NCI-H1417 treated with DMSO at 0.1 percent for 48 hours (cell line): ENCODE measurements around the gene PEX13.

Experiments
- DNase-seq: peaks from one replicate; lab custom pipeline; 2025; lab: John Stamatoyannopoulos, UW

PEX13 gene

GRCh38 chr2:61065714-61066709 is 48.5 kb downstream of the PEX13 start, which contains the start of gene SANBR:
SANBR (plus strand) TSS chr2:61065871; CDS start chr2:61070351, 4,480 bp downstream.
- DNase-seq: peak; percentile 89

- no peak for DNase-seq
These were observed 56.6 kb downstream of the PEX13 start for GRCh38 chr2:61074100-61074499.

- DNase-seq: no peak
These were observed 68.4 kb downstream of the PEX13 start for GRCh38 chr2:61085883-61086282.

GRCh38 chr2:61089797-61090196 is 72.3 kb downstream of the PEX13 start:
- DNase-seq: no peak

GRCh38 chr2:61090386-61090921 is 72.9 kb downstream of the PEX13 start:
- DNase-seq: no peak

GRCh38 chr2:61091485-61091884 is 74.0 kb downstream of the PEX13 start:
- DNase-seq: no peak

- DNase-seq: no peak
These were observed 78.9 kb downstream of the PEX13 start for GRCh38 chr2:61096438-61096837.

GRCh38 chr2:61100801-61101200 is 83.3 kb downstream of the PEX13 start:
- no peak for DNase-seq
